GM12878 (cell line): ENCODE measurements around the gene FIBCD1.

ENCODE experiments used
- CHD2 ChIP-seq: IDR thresholded peaks from 2 replicates; pipeline ENCODE4 v1.6.1; 2011; ENCODE audit warnings: low read depth, low read length, improper control_type of control experiment, borderline replicate concordance
- CTCF ChIP-seq, 3 experiments: IDR thresholded peaks in 2 of 3; conservative IDR thresholded peaks in 1 of 3; 2 replicates each; pipeline ENCODE4 v1.5.1; 2011; ENCODE audit warnings: low read depth in 3 of 3, low read length in 3 of 3, mild to moderate bottlenecking in 3 of 3, control low read depth in 2 of 3, moderate library complexity in 2 of 3, inconsistent platforms in 1 of 3, mixed read lengths in 1 of 3; ENCODE audit not compliant: control insufficient read depth in 2 of 3, insufficient read depth in 1 of 3; ENCODE audit errors: extremely low read depth in 1 of 3
- ESRRA ChIP-seq: IDR thresholded peaks from 2 replicates; pipeline ENCODE4 v1.6.1; 2012; ENCODE audit warnings: mild to moderate bottlenecking, low read length, improper control_type of control experiment
- MAX ChIP-seq: IDR thresholded peaks from 2 replicates; pipeline ENCODE4 v1.6.1; 2012; ENCODE audit warnings: low read depth, low read length, improper control_type of control experiment
- MYC ChIP-seq: IDR thresholded peaks from 2 replicates; pipeline ENCODE4 v1.6.1; 2011; ENCODE audit warnings: mild to moderate bottlenecking, low read length, moderate library complexity, inconsistent platforms; ENCODE audit not compliant: insufficient read depth, insufficient replicate concordance, insufficient read length, severe bottlenecking
- POLR2AphosphoS5 ChIP-seq: IDR thresholded peaks from 2 replicates; pipeline ENCODE4 v1.6.1; 2011; ENCODE audit warnings: mild to moderate bottlenecking, low read length, inconsistent platforms
- REST ChIP-seq: IDR thresholded peaks from 2 replicates; pipeline ENCODE4 v1.6.1; 2012; ENCODE audit warnings: mild to moderate bottlenecking, low read depth, low read length
- SIN3A ChIP-seq: IDR thresholded peaks from 2 replicates; pipeline ENCODE4 v1.6.1; 2012; ENCODE audit warnings: low read depth, low read length, improper control_type of control experiment
- USF2 ChIP-seq: IDR thresholded peaks from 2 replicates; pipeline ENCODE4 v1.6.1; 2011; ENCODE audit warnings: low read depth, low read length, improper control_type of control experiment, borderline replicate concordance
- YY1 ChIP-seq: IDR thresholded peaks from 2 replicates; pipeline ENCODE4 v1.6.1; 2011; ENCODE audit warnings: low read depth, mild to moderate bottlenecking, low read length
- ZBTB33 ChIP-seq: fragments of 450-650 bp; IDR thresholded peaks from 2 replicates; pipeline ENCODE4 v1.6.1; 2017; ENCODE audit warnings: mild to moderate bottlenecking

- TF ChIP-seq USF2: no peak
- no peak for TF ChIP-seq MYC
- TF ChIP-seq ZBTB33: no peak
- no peak for TF ChIP-seq YY1
- no peak for TF ChIP-seq MAX
- TF ChIP-seq SIN3A: no peak
- TF ChIP-seq CTCF (IDR thresholded peaks at IDR 0.05 in 2 of 3, conservative IDR thresholded peaks at IDR 0.05 in 1 of 3; ENCODE audit: control insufficient read depth in 2 of 3, extremely low read depth in 1 of 3, insufficient read depth in 1 of 3, low read depth in 3 of 3, low read length in 3 of 3): no peak
- no peak for TF ChIP-seq REST
- no peak for TF ChIP-seq POLR2AphosphoS5
- TF ChIP-seq ESRRA: no peak
- no peak for TF ChIP-seq CHD2
Observed at GRCh38 chr9:130984521-130984920, 45.5 kb upstream of the FIBCD1 start.
